GM18909 (cell line): ENCODE results near the gene NEUROG2.
A peak's percentile ranks its signal among the peaks of the same experiment; 100 is the strongest.
"Not testable (repeated sequence)": the region's sequence is repeated elsewhere in the genome, so short reads cannot be mapped to it uniquely, and the experiment has no call there.

Experiments
- ATAC-seq: cut with Tn5 transposase; IDR thresholded peaks from one replicate; pipeline ENCODE4 v1.9.1; 2021; ENCODE audit warnings: mild to moderate bottlenecking; ENCODE audit not compliant: unreplicated experiment, poor library complexity

Gene NEUROG2

DNA sequence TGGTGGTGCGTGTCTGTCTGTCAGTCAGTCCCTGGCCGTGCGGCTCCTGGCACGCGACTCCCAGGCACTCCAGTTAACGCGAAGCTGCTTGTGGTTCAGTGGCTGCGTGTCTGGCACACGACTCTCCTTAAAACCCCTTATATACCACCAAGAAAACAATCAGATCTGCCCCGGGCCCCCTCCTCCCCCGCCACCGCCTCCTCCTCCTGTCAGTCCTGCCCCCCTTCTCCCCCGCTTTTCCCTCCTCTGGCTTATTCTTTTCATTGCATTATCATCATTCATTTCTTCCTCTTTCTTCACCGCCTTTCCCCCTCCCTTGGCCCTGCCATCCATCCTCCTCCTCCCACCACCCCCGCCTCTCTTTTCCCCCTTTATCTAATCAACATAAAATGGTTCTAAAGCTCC is at the start of gene NEUROG2:
Gene NEUROG2 (minus strand): TSS at position 115 of the 405 bp plus-strand sequence. CDS start 705 bp downstream, outside the sequence.
- ATAC-seq = no peak

DNA sequence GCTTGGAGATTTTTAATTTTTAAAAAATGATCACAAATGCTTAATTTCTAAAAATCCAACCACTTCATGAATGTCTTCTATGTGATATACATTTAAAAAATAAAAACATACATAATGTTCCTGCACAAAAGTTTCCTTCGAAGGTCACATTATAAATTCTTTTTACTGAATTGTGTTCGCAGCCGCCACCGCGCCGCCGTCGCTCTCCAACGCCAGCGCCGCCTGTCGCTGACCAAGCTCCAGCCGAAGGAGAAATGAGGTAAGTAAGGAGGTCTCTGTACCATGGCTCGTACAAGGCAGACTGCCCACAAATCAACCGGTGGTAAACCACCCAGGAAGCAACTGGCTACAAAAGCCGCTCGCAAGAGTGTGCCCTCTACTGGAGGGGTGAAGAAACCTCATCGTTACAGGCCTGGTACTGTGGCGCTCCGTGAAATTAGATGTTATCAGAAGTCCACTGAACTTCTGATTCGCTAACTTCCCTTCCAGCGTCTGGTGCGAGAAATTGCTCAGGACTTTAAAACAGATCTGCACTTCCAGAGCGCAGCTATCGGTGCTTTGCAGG is 48.8 kb upstream of the NEUROG2 start:
- ATAC-seq = no peak

DNA sequence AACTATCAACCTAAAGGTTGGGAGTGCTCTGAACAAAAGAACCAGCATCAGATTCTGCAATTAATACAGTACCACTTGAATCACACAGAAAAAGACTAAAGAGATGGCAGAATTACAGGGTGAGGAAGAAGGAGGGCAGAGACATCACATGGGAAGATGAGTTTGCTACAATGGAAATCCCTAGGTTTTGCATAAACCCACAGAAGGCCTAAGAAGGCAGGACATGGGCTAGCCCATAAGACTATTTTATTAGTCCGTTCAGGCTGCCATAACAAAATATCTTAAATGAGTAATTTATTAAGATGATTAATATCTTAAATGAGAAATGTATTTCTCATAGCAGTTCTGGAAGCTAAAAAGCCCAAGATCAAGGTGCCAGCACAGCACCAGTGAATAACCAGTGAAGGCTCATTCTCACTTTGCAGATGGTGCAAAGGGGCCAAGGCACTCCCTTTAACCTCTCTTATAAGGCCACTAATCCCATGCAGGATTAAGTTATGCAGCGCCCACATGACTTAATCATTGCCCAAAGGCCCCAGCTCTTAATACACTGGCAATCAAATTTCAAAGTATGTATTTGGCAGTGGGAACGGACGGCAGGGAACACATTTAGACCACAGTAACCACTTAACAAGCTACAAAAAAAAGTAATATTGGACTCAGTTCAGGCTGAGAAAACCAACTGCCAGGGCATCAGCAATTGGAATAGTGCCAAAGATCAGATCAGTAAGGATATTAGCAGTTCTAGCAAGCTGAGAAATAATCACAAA is 47.6 kb upstream of the NEUROG2 start:
- ATAC-seq = peak; percentile 59

DNA sequence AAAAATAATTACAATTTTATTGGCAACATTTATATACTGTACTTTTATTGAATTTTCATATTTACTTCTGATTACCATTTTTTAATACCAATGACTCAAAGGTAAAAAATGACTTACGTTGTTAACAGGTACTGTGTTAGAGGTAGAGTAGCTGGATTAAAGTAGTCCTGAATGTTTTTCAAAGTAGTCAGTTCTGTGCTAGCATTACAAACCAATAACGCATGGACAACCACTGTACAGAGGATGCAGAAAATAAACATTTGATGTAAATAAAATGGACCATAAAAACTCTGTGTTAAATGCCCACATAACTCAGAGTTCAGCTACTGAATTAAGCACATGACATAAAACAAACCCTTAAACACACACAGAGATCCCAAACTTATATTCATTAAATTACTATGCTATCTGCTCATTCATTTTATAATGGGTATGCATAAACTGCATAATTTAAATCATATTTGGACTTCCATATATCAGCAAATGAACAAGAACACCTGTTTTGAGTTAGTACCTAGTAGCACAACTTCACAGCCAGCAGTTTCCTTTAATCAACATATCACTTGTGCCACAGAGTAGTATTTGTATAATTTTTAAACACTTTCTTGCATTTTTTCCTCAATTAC is 46.4 kb upstream of the NEUROG2 start:
- no peak for ATAC-seq

DNA sequence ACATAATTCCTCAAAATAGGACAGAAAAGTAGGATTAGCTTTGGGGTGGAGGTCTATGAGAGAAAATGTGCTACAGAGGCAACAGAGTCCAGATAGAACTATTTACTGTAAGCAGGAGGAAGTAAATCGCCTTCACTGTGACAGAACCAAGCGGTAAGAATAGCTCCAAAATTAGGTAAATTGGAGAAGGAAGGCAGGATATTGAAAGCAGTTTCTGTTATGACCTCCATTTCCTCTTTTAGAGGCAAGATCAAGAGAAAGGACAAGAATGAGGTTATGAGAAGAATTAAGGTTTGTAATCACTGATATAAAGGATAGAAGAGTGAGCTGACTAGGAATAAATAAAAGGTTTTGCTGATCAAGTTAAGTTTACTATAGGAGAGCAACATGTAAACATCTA is 44.1 kb upstream of the NEUROG2 start:
- peak; percentile 61 for ATAC-seq

DNA sequence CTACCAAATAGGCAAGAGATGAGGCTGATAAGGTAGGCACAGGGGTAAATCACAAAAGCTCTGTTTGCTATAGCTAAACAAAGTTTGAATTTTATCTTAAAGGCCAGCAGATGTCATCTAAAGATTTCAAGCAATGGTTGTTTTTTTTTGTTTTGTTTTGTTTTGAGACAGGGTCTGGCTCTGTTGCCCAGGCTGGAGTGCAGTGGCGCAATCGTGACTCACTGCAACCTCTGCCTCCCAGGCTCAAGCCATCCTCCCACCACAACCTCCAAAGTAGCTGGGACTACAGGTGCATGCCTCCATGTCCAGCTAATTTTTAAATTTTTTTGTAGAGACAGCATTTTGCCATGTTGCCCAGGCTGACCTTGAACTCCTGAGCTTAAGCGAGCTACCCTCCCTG is 43.1 kb upstream of the NEUROG2 start:
- no peak for ATAC-seq

DNA sequence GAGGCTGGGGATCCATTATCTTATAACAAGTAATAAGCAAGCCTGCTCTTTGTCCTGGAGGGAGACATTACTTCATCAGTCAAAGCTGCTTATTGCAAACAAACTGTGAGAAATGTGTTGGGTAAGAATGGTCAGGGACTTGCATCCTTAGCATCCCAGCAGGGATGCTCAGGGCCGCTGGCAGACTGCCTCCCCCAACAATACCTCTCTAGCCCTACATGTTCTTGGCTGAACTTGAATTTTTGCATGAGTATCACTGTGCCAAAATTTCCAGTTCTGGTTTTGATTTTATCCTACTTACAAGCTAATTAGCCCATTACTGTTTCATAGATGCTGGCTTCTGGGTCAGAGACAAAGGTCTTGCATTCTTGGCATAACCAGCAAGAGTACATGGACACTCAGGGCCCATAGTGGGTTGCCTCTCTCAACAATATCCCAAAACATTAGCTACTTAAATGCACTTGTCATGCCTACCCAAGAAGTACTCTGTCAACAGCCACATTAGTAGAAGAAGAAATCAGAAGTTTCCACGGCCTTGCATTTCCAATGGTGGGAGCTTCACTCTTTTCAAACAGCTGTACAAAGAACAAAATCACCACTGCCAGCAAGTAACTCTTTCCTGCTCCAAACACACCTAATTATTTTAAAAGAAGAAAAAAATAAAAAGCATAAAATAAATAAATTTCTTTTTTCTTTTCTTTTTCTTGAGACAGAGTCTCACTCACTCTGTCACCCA is 41.9 kb upstream of the NEUROG2 start:
- no peak for ATAC-seq

DNA sequence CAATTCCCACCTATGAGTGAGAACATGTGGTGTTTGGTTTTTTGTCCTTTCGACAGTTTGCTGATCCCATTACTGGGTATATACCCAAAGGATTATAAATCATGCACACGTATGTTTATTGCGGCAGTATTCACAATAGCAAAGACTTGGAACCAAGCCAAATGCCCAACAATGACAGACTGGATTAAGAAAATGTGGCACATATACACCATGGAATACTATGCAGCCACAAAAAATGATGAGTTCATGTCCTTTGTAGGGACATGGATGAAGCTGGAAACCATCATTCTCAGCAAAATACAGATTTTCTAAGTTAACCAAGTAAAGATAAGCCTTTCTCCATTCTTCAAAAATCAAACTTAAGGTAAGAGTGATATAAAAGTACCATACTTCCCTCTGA is 38.3 kb upstream of the NEUROG2 start:
- not testable (repeated sequence) for ATAC-seq

DNA sequence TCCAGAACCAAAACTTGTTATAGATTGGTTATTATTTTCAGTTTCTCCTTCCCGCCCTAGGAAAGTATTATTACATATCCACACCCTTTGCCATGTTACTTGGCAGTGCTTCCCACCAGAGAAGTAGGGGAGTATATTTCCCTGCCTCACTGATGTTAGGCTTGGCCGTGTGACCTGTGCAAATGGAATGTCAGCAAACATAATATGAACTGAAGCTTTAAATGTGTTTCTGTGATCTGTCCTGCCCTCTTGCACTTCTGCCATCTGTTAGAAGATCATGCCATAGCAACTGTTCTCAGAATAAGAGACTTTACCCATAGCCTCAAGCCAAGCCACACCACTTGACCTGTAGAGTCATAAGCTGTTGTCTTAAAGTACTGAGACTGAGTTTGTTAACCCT is 36.7 kb upstream of the NEUROG2 start:
- no peak for ATAC-seq

DNA sequence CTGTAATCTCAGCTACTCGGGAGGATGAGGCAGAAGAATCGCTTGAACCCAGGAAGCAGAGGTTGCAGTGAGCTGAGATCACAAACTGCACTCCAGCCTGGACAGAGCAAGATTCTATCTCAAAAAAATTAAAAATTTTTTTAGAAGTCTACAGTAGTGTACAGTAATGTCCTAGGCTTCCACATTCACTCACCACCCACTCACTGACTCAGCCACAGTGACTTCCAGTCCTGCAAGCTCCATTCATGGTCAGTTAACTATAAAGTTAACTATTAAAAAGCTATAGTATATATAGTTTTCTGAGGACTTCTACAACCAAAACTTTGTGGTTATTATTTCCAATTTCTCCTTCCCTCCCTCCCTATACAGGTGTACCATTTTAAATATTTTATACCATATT is 34.7 kb upstream of the NEUROG2 start:
- ATAC-seq = peak; percentile 47

DNA sequence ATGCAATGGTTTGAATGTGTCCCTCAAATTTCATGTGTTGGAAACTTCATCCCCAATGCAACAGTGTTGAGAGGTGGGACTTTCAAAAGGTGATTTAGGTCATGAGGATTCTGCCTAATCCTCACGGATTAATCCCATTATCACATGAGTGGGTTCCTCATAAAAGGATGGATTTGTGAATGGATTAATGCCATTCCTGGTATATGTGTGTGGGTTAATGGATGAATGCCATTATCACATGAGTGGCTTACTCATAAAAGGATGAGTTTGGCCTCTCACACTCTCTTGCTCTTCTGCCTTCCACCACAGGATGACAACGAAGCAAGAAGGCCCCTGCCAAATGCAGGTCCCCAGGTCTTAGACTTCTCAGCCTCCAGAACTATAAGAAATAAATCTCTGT is 30.5 kb upstream of the NEUROG2 start:
- no peak for ATAC-seq

DNA sequence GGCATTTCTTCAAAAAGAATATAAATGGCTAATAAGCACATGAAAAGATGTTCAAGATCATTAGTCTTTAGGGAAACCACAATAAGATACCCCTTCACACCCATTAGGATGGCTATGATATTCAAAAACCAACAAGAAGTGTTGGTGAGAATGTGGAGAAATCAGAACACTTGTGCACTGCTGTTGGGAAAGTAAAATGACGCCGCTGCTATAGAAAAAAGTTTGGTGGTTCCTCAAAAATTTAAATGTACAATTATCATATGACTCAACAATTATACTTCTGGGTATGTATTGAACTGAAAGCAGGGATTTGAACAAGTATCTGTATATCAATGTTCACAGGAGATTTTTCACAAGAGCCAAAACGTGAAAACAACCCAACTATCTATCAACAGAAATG is 29.4 kb upstream of the NEUROG2 start:
- no peak for ATAC-seq

DNA sequence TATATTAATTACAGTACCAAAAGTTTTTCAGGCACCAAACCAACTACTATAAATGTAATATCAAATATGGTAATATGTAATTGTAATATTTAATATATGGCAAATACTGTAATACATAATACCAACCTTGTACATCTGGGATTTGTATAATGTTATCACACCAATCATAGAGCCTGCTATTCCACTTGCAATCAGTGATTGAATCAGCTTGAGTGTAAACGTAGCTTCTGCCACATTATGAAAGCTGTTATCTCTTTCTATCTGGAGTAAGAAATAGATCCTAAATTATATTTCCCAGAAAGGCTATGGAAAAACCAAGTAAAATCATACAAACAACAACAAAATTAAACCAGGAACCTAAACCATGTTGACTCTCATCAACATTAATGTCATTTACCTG is 24.7 kb upstream of the NEUROG2 start:
- no peak for ATAC-seq

DNA sequence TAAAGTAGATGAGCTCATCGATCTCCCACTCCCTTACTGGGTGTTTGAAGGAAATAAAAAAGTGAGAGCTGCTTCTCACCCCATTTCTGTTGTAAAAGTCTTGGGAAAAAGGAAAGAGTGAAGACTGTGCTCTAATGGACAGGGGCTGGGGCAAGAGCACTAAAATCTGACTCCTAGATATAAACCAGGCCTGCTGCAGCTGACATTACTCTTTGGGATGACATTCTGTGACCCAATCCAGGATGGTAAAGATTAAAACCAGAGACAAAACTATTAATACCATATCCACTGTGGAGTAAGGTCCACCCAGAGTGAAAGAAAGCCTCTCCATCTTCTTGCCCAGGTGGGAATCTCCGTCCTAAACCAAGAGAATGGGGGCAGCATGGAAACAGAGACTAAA is 20.1 kb upstream of the NEUROG2 start:
- no peak for ATAC-seq

DNA sequence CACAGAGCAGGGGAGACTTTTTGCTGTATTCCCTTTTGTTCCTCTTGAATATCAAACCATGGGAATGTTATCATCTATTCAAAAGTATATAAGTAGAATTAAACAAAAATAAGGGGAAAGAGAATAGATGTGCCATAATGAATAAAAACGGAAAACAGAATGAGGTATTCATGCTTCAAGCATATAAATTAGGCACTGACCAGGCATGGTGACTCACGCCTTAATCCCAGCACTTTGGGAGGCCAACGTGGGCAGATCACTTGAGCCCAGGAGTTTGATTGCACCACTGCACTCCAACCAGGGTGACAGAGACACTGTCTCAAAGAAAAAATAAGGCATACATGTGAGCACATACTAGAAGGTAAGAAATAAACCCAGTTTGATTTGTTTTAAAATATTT is 16.3 kb upstream of the NEUROG2 start:
- no peak for ATAC-seq

DNA sequence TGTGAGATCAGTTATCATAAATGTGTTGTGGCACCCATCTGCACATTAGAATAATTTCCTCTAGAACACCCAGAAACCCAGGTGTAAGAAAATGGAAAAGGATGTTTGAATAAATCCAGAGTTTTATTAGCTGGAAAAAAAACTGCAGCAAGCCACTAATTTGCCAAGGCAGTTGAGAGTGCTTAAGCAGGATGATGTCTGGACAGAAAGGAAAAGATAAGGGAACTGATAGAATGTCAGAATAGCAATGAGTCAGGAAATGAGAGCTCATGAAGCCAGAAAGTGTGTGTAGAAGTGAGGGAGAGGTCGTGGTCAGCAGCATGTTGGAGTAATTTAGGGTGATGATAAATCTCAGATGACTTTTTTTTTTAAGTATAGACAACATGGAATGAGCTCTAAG is 15.2 kb upstream of the NEUROG2 start:
- no peak for ATAC-seq

DNA sequence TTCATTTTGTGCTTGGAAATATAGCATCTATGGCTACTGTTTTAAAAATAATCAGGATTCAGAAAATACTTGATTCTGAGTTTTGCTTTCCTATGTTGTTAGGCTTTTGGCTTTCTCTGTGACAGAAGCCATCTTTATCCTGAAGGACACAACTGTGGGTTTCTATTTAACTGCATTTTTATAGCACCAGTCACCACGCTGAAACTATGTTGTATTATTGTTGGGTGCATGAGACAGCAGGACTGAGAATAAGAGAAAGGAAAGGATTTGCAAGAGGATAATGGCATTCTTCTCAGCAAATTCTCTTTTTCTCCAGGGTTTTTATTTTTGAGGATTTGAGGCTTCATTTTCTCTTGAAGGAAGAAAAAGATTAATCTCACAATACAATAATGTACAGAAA is 10.1 kb upstream of the NEUROG2 start:
- no peak for ATAC-seq

DNA sequence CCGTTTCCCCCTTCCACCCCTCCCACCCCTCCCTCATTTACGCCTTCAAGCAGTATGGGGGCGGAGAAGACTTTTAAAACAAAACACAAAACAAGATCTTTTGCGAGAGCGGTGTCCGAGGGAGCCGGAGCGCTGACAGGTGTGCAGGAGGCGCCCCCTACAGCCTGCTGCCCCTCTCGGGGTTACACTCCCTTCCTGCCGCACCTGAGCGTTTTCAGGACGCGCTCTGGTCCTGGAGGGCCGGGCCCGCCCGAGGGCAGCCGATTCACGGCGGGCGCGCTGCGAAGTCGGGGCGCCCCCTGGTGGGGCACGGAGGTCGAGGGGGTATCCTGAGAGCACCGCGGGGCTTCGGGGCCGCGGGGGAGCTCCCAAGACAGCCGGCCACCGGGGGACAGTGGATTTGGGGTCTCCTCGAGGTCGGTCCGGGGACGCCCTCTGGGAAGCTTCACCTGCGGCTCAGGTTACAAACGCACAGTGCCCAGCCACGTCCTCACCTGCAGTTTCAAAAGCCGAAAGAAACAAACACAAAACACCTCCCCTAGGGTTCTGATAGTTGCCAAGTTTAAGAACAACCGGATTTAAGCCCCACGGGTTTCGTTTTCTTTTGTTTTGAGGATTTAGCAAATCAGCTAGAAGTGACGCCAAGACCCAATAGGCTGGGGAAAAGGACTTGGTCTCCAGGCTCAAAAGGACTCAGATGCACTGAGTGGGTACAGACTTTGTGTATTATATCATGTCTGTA is 8.0 kb upstream of the NEUROG2 start:
- ATAC-seq = peak; percentile 81

DNA sequence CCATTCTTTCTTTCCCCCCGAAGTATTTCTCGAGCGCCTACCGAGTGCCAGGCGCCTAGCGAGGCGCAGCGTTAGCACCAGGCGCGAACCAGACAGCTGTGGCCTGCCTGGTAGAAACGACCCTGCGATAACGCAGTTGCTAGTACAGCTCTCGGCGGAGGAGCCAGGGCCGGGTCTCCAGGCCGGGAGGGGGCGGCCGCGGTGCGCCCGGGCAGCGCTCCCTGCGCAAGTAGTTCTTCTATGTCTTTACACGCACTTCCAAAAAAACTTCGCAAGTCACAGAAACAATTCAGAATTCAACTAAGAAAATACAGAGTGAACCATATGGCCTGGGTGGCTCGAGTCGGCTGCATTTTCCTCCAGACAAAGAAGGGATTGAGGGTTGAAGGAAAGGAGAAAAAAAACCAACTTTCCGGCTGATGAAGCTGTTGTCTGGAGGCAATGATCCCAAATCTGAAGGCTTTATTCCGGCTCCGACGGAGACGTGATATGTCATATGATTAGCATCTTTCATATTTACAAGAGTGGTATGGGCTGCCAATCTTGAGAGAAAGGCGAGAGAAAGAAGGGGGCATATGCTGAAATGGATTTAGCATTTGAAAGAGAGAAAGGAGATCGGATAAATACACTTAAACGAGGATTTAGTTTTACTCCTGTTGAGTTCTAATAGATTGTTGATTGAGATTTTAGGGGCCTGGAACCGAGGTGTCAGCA is 7.2 kb upstream of the NEUROG2 start:
- ATAC-seq = peak; percentile 53

DNA sequence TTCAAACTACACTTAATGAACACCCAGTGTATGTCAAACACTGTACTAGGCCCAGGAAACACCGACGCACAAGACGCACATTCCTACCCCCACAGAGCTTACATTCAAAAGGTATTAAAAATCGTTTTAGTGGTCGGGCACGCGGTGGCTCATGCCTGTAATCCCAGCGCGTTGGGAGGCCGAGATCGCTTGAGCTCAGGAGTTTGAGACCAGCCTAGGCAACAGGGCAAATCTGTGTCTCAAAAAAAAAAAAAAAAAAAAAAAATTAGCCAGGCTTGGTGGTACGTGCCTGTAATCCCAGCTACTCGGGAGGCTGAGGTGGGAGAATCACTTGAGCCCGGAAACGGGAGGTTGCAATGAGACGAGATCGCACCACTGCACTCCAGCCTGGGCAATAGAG is 6.5 kb upstream of the NEUROG2 start:
- not testable (repeated sequence) for ATAC-seq
